ENCODE data around the gene SNRPD3.

DNA sequence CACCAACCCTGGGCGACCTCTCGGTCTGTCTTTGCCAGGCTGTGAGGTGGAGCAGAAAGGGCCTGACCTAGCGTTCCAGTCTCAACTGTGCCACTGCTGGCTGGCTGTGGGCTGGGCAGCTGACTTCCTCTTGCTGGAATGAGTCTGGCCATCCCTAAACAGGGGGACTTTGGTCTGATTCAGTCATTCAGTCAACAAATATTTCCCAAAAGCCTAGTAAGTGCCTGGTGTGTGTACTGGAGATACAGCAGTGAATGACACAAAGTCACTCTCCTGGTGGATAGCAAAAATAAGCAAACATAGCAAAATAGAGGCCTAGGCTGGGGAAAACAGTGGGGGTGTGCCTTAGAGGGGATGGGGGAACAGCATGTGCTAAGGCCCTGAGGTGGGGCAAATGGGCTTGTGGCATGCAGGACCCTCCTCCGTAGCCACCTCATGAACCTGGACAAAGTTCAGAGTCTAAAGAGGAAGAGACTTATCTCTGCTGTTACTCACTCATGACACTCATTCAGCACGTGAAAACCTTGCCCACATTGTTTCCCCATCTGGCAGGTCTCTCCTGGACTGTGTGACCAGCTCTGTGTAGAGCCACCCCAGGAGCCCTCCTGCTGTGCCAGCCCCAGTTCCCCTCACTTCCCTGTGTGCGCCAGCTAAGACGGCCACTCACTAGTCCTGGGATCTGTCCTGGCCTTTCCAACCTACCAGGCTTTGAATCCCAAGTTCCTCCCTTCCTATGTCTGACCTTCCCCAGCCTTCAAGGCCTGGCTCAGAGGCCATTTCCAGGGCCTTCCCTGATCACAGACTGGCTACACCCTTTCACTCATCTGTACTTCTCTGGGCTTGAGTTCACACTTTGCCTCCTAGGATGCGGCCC is 5.5 kb upstream of the SNRPD3 start:
- no peak for TF ChIP-seq CTCF (IDR thresholded peaks at IDR 0.05)
- TF ChIP-seq EZH2 (IDR thresholded peaks at IDR 0.05), result no peak
- no peak for TF ChIP-seq EZH2phosphoT487 (IDR thresholded peaks at IDR 0.05)

Data from neural progenitor cell (in vitro differentiated cells).